Neural cell (in vitro differentiated cells): ENCODE measurements around the gene MYO9B. TPM values are rescaled to one million over a fixed set of nuclear protein-coding genes. Genes with fewer than 3 reads are reported as not detected.

ENCODE experiments used
- H2AFZ ChIP-seq: fragments of 200-600, 300-800 bp; sonication (generic), shearing (Covaris generic); 2 replicates; pipeline ENCODE4 v1.6.0; 2014; ENCODE audit warnings: low read depth, mild to moderate bottlenecking, antibody characterized with exemption, low read length, moderate library complexity
- H3F3A ChIP-seq: fragments of 200-600 bp; shearing (Covaris generic); 2 replicates; pipeline ENCODE4 v1.6.1; 2016; ENCODE audit warnings: mild to moderate bottlenecking, moderate library complexity, mixed read lengths, antibody characterized with exemption, low read length; ENCODE audit not compliant: insufficient read depth, poor library complexity, severe bottlenecking
- H3K27ac ChIP-seq: fragments of 200-600, 300-800 bp; sonication (generic), shearing (Covaris generic); 2 replicates; pipeline ENCODE4 v1.5.1; 2014; ENCODE audit warnings: mild to moderate bottlenecking, low read length, moderate library complexity
- H3K27me3 ChIP-seq: fragments of 300-800, 200-600 bp; sonication (generic), shearing (Covaris generic); 2 replicates; pipeline ENCODE4 v1.6.0; 2014; ENCODE audit warnings: mild to moderate bottlenecking, low read depth, low read length, moderate library complexity; ENCODE audit not compliant: insufficient read depth
- H3K36me3 ChIP-seq: fragments of 300-800, 200-600 bp; sonication (generic), shearing (Covaris generic); 2 replicates; pipeline ENCODE4 v1.5.1; 2014; ENCODE audit warnings: mild to moderate bottlenecking, antibody characterized with exemption, low read length, moderate library complexity; ENCODE audit not compliant: insufficient read depth
- H3K4me2 ChIP-seq: fragments of 300-800, 200-600 bp; sonication (generic), shearing (Covaris generic); 2 replicates; pipeline ENCODE4 v1.6.0; 2014; ENCODE audit warnings: mild to moderate bottlenecking, low read length
- H3K4me3 ChIP-seq: fragments of 300-800, 200-600 bp; sonication (generic), shearing (Covaris generic); 2 replicates; pipeline ENCODE4 v1.5.1; 2014; ENCODE audit warnings: mild to moderate bottlenecking, low read length, moderate library complexity
- H3K79me2 ChIP-seq: fragments of 200-600 bp; shearing (Covaris generic); replicated peaks from 2 replicates; pipeline ENCODE4 v1.6.0; 2014; ENCODE audit warnings: mild to moderate bottlenecking, low read length, moderate library complexity; ENCODE audit not compliant: insufficient read depth
- H3K9ac ChIP-seq: fragments of 300-800, 200-600 bp; sonication (generic), shearing (Covaris generic); 2 replicates; pipeline ENCODE4 v1.6.1; 2016; ENCODE audit warnings: mild to moderate bottlenecking, low read length, mixed read lengths
- H3K9me2 ChIP-seq: fragments of 200-600 bp; shearing (Covaris generic); 2 replicates; pipeline ENCODE4 v1.6.1; 2016; ENCODE audit warnings: mild to moderate bottlenecking, low read length, mixed read lengths; ENCODE audit not compliant: insufficient read depth
- H3K9me3 ChIP-seq: fragments of 200-600, 300-800 bp; sonication (generic), shearing (Covaris generic); 2 replicates; pipeline ENCODE4 v1.6.1; 2016; ENCODE audit warnings: mild to moderate bottlenecking, mixed run types, low read length, moderate library complexity, mixed read lengths
- H4K20me1 ChIP-seq: fragments of 200-600 bp; shearing (Covaris generic); 2 replicates; pipeline ENCODE4 v1.6.1; 2016; ENCODE audit warnings: mild to moderate bottlenecking, mixed run types; ENCODE audit not compliant: insufficient read depth
- CTCF ChIP-seq: fragments of 450-650 bp; IDR thresholded peaks from 2 replicates; pipeline ENCODE4 v1.5.1; 2014; ENCODE audit warnings: antibody characterized with exemption, mild to moderate bottlenecking, moderate library complexity; ENCODE audit not compliant: poor library complexity, severe bottlenecking
- EP300 ChIP-seq: fragments of 450-650 bp; conservative IDR thresholded peaks from 2 replicates; pipeline ENCODE4 v1.6.1; 2014; ENCODE audit warnings: antibody characterized with exemption, mild to moderate bottlenecking, moderate library complexity; ENCODE audit not compliant: poor library complexity, severe bottlenecking
- EZH2 ChIP-seq: fragments of 200-600, 300-800 bp; shearing (Covaris generic), sonication (generic); IDR thresholded peaks from 2 replicates; pipeline ENCODE4 v1.6.1; 2014; ENCODE audit warnings: antibody characterized with exemption, low read length, borderline replicate concordance, mild to moderate bottlenecking; ENCODE audit not compliant: insufficient read depth, poor library complexity, severe bottlenecking
- MXI1 ChIP-seq: fragments of 450-650 bp; conservative IDR thresholded peaks from 2 replicates; pipeline ENCODE4 v1.6.1; 2014; ENCODE audit warnings: antibody characterized with exemption, mild to moderate bottlenecking; ENCODE audit not compliant: poor library complexity, severe bottlenecking
- POLR2AphosphoS5 ChIP-seq: IDR thresholded peaks from 2 replicates; pipeline ENCODE4 v1.6.1; 2012
- RAD21 ChIP-seq: fragments of 450-650 bp; conservative IDR thresholded peaks from 2 replicates; pipeline ENCODE4 v1.6.1; 2014; ENCODE audit warnings: antibody characterized with exemption, mild to moderate bottlenecking, moderate library complexity
- SMC3 ChIP-seq: fragments of 450-650 bp; conservative IDR thresholded peaks from 2 replicates; pipeline ENCODE4 v1.6.1; 2014; ENCODE audit warnings: antibody characterized with exemption, mild to moderate bottlenecking, moderate library complexity; ENCODE audit not compliant: poor library complexity
- TAF1 ChIP-seq: IDR thresholded peaks from 2 replicates; pipeline ENCODE4 v1.6.1; 2012; ENCODE audit warnings: low read depth
- polyA plus RNA-seq: library from polyadenylated mRNA; depleted of rRNA; stranded (reverse); fragments of >200 nt; gene quantifications from 2 replicates; pipeline ENCODE4 v1.2.3, GENCODE V29; 2014
- TF ChIP-seq, protein P1 (sequence below): IDR thresholded peaks from 2 replicates; pipeline ENCODE4 v1.6.1; 2012; ENCODE audit warnings: borderline replicate concordance

The MYO9B gene
- polyA plus RNA-seq, 1 donor from 2014 or later = 27.2 TPM

DNA sequence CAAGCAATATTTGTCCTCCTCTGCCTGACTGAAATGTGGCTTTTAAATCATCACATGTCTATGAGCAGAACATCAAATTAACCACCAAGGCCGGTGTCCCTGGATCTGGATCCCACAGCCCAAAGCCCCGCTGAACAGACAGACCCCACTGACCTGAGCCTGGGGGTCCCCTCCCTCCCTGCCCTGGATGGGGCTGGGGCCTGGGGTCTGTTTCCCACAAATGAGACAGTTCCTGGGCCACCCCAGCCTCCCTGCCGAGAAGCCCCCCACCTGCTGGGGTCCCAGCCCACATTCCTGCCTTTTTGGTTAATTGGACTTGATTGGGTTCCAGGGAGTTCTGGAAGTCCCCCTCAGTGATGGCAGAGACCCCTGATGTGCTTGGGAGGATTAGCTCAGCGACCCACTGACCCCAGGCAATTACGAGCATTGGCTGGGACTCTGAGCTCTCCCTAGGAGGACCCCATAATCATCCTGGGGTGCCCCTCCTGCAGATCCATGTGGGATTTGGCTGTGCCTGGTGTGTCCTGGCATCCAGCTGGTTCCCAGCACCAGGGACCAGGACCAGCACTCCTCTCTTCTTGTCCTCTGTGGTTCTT lies 29.6 kb upstream of the MYO9B start:
- no peak overlapping the region for H3K4me2 ChIP-seq
- no peak overlapping the region for H2AFZ ChIP-seq
- no peak for TF ChIP-seq SMC3
- TF ChIP-seq MXI1 = no peak
- TF ChIP-seq, protein P1, sequence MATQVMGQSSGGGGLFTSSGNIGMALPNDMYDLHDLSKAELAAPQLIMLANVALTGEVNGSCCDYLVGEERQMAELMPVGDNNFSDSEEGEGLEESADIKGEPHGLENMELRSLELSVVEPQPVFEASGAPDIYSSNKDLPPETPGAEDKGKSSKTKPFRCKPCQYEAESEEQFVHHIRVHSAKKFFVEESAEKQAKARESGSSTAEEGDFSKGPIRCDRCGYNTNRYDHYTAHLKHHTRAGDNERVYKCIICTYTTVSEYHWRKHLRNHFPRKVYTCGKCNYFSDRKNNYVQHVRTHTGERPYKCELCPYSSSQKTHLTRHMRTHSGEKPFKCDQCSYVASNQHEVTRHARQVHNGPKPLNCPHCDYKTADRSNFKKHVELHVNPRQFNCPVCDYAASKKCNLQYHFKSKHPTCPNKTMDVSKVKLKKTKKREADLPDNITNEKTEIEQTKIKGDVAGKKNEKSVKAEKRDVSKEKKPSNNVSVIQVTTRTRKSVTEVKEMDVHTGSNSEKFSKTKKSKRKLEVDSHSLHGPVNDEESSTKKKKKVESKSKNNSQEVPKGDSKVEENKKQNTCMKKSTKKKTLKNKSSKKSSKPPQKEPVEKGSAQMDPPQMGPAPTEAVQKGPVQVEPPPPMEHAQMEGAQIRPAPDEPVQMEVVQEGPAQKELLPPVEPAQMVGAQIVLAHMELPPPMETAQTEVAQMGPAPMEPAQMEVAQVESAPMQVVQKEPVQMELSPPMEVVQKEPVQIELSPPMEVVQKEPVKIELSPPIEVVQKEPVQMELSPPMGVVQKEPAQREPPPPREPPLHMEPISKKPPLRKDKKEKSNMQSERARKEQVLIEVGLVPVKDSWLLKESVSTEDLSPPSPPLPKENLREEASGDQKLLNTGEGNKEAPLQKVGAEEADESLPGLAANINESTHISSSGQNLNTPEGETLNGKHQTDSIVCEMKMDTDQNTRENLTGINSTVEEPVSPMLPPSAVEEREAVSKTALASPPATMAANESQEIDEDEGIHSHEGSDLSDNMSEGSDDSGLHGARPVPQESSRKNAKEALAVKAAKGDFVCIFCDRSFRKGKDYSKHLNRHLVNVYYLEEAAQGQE = no peak
- TF ChIP-seq EP300 = no peak
- TF ChIP-seq RAD21 = no peak
- no peak for TF ChIP-seq POLR2AphosphoS5
- TF ChIP-seq CTCF = no peak
- no peak for TF ChIP-seq TAF1
- no peak for TF ChIP-seq EZH2
- no peaks in the 10 kb centered on the region for H4K20me1 ChIP-seq
- H3K9ac ChIP-seq = no peak overlapping the region
- no peaks in the 10 kb centered on the region for H3K9me2 ChIP-seq
- H3K36me3 ChIP-seq = no peaks in the 10 kb centered on the region
- no peaks in the 10 kb centered on the region for H3K79me2 ChIP-seq
- no peak overlapping the region for H3K27ac ChIP-seq
- no peak overlapping the region for H3K4me3 ChIP-seq
- no peaks in the 10 kb centered on the region for H3K9me3 ChIP-seq
- no peaks in the 10 kb centered on the region for H3F3A ChIP-seq
- H3K27me3 ChIP-seq = no peaks in the 10 kb centered on the region

- H3K27ac ChIP-seq = no peak overlapping the region
- no peak for TF ChIP-seq EZH2
- TF ChIP-seq, protein P1 = no peak
- no peak for TF ChIP-seq SMC3
- no peak for TF ChIP-seq CTCF
- TF ChIP-seq MXI1 = no peak
- no peak for TF ChIP-seq POLR2AphosphoS5
- no peak for TF ChIP-seq EP300
- TF ChIP-seq RAD21 = no peak
- no peak for TF ChIP-seq TAF1
- H4K20me1 ChIP-seq = no peaks in the 10 kb centered on the region
- no peak overlapping the region for H3K4me2 ChIP-seq
- H3K27me3 ChIP-seq = no peaks in the 10 kb centered on the region
- no peaks in the 10 kb centered on the region for H3K36me3 ChIP-seq
- no peak overlapping the region for H3K9ac ChIP-seq
- H3K79me2 ChIP-seq = no peaks in the 10 kb centered on the region
- no peak overlapping the region for H2AFZ ChIP-seq
- H3K9me3 ChIP-seq = no peaks in the 10 kb centered on the region
- H3F3A ChIP-seq = no peaks in the 10 kb centered on the region
- no peak overlapping the region for H3K4me3 ChIP-seq
- H3K9me2 ChIP-seq = no peaks in the 10 kb centered on the region
Observed at GRCh38 chr19:17048885-17049453, 26.6 kb upstream of the MYO9B start.
